Measurements from ENCODE around the gene GSE1.

Gene GSE1

DNA sequence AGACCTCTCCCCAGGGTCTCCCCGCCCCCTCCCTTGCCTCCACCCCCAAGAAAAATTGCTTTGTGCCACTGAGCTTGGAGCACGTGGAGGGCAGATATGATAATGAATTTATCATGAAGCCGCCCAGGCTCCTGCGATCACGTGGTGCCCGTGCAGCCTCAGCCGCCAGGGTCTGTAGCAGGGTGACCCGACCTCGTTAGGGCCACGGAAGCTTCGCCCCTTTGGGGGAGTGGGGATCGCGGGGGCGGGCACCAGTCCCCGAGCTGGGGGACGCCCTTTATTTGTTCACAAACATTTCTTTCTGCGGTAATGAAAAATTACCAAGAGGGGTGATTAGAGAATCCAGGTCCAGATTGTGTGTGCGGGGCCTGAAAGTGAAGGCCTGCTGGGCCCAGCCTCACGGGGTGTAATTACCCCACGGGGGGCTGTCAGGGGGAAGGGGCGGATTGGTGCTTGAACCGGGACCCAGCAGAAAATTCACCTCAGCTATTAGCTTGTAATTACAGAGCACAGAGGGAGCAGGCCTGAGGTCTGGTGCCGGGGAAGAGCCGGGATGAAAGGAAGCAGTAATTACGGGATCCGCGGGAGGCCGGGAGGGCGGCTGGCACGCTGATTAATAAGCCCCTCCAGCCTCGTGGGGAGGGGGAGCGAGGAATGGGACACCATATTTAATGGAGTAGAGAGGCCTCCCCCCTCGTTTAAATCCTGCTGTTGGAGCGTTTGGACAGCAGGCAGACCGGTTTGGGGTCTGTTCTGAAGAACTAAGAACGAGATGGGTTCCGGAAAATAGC lies 13.3 kb downstream of the GSE1 start:
- no peak for DNase-seq (ENCODE audit: low read depth)
- H3K4me3 ChIP-seq (ENCODE audit: low read depth, low read length) = no peak overlapping the region

DNA sequence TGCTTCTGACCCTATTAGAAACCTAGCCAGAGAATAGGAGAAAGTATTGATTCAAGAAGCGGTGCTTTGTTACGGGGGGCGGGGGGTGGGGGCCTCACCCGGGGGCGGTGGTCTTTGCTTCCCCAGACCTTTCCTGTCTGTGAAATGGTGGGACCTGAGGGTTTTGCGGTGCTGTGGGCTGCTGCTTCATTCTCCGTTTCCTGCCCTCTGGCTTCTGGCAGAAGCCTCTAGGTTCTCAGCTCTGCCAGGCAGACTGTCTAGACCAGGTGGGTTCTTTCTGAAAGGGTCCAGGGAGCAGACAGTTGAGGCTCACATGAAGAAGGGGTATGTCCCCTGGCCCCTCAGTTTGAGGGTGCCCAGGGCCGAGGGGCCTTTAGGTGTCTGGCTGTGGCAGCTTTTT lies 14.0 kb downstream of the GSE1 start:
- H3K4me3 ChIP-seq (ENCODE audit: low read depth, low read length) = no peak overlapping the region
- no peak for DNase-seq (ENCODE audit: low read depth)

DNA sequence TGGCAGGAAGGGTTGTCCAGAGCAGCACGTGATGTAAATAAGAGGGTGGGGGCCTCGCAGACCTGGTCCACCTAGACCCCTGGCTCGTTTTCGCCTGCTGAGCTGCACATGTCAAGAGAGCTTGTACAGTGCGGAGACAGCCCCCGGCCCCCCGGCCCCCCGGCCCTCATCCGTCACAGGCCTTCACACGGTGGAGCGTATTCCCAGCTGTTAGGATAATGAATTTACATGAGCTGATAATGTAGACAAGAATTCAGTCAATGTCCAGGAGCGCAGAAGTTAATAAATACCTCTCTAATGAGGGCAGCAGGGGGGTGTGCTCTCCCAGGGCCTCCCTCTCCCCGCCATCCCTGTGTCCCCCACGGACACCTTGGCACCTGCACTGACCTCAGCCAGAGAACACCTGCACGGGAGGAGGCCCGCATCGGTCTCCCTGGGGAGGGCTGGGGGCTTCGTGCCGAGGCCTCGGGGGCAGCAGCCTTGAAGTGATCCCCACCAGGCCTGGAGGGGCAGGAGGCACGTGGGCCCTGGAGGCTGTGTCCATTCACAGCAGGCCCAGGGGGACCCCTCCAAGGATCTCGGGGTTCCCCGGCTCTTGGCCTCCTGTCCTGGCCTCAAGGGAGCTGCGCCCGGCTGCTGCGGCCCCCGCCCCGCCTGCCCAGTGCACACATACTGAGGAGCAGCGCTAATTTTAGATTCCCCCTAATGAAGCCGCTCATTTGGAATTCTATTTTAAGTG lies 14.6 kb downstream of the GSE1 start:
- H3K4me3 ChIP-seq (ENCODE audit: low read depth, low read length) = no peak overlapping the region
- DNase-seq (ENCODE audit: low read depth) = no peak

DNA sequence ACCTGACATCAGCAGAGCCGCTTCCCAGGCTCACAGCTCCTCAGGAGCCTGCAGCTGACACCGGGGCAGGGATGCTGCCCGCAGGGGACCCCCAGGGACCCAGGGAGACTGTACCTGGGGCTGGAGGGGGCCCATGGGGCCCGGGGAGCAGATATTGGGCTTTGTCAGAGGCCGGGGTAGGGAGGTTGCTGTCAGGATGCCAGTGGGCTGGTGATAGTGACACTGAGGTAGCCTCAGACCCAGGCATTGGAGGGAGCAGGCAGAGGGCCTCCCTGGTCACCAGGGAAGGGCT lies 15.1 kb downstream of the GSE1 start:
- H3K4me3 ChIP-seq (ENCODE audit: low read depth, low read length) = no peak overlapping the region

DNA sequence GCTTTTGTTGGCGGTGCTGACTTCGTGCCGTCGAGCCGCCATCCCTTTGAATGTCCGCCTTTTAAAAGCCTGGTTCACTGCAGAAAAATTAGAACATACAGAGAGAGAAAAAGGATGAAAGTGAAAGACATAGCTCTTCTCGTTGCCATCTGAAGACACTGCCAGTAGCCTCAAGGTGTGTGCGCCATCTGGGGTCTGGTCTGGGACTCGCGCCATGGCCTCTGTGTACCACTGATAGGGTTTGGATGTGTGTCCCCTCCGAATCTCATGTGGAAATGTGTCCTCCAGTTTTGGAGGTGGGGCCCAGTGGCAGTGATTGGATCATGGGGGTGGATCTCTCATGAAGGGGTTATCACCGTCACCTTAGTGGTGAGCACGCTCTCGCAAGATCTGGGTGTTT lies 15.5 kb downstream of the GSE1 start:
- H3K4me3 ChIP-seq (ENCODE audit: low read depth, low read length) = no peak overlapping the region
- no peak for DNase-seq (ENCODE audit: low read depth)

More for the DNA sequence above, 15.1 kb downstream of the GSE1 start:
- no peak for DNase-seq (ENCODE audit: low read depth)

DNA sequence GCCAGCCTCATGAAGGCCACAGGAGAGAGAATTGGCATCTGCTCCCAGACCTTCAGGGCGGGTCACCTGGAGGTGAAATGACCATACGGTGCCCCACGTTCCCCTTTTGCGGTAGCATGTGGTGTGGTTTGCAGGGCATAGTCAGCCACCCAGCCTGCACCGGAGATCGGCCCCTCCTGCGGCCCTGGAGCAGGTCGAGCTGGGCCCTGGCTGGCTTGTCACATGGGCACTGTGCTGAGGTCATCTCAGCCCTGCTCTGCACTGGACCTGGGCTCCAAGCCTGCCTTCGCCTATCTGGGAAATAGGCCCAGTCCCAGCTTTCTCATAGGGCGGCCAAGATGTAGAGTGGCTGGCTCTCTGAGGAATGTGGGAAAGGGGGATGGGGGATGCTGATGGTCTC lies 16.2 kb downstream of the GSE1 start:
- DNase-seq (ENCODE audit: low read depth) = no peak
- H3K4me3 ChIP-seq (ENCODE audit: low read depth, low read length) = no peak overlapping the region

DNA sequence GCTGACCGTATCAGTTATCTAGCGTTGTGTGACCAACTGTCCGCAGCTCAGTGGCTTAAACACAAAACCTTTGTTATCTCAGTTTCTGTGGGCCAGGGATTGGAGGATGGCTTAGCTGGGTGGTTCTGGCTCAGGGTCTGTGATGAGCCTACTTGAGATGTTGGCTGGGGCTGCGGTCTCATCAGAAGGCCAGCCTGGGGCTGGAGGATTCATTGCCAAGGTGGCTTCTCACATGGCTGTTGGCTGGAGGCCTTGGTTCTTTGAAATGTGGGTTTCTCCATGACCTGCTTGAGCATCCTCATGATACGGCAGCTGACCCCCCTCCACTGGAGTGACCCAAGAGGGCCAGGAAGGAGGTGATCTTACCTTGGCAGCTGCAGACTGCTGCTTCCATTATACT lies 16.7 kb downstream of the GSE1 start:
- H3K4me3 ChIP-seq (ENCODE audit: low read depth, low read length) = no peak overlapping the region
- DNase-seq (ENCODE audit: low read depth) = no peak

DNA sequence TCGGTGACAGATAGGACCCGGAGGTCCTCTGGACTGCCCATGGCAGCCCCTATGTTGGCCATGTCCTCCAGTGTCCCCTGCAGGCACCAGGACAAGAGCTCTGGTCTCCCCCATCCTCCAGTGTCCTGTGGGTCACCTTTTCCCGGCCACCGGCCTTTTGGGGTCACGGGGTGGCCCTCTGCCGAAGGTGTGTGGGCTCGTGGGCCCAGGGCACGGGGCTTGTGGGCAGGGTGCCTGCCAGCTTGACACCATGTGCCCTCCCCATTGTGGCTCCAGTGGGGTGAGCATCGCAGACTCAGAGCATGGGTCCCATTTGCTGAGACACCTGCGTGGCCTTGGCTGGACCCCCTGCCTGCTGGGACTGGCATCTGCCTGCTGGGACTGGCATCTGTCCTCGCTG lies 18.1 kb downstream of the GSE1 start:
- no peak overlapping the region for H3K4me3 ChIP-seq (ENCODE audit: low read depth, low read length)
- no peak for DNase-seq (ENCODE audit: low read depth)

DNA sequence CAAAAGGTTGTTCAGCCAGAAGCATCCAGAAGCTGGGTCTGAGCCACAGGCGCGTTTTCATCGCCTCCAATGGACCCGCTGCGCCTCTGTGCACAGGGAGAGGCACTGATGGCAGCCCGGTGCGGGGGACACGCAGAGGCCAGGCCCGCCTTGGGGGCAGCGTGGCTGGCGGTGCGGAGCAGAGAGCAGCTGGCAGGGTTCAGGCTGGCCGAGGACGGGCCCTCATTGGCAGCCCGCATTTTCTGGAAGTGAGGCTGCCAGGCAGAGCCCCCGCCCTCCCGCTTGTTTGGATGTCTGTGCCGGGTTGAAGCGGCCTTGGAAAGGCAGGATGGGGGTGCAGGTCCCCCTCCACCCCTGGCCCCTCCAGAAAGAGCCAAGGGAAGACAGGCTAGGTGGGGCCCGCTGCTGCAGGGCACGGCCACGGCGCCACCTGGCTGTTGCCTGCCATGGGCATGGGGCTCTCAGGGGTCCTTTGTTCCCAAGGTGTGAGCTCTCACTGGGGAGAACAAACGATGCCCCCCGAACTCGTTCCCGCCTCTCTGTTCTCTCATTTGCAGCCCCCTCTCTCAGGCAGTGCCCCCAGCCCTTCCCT lies 18.8 kb downstream of the GSE1 start:
- H3K4me3 ChIP-seq (ENCODE audit: low read depth, low read length) = no peak overlapping the region
- no peak for DNase-seq (ENCODE audit: low read depth)

DNA sequence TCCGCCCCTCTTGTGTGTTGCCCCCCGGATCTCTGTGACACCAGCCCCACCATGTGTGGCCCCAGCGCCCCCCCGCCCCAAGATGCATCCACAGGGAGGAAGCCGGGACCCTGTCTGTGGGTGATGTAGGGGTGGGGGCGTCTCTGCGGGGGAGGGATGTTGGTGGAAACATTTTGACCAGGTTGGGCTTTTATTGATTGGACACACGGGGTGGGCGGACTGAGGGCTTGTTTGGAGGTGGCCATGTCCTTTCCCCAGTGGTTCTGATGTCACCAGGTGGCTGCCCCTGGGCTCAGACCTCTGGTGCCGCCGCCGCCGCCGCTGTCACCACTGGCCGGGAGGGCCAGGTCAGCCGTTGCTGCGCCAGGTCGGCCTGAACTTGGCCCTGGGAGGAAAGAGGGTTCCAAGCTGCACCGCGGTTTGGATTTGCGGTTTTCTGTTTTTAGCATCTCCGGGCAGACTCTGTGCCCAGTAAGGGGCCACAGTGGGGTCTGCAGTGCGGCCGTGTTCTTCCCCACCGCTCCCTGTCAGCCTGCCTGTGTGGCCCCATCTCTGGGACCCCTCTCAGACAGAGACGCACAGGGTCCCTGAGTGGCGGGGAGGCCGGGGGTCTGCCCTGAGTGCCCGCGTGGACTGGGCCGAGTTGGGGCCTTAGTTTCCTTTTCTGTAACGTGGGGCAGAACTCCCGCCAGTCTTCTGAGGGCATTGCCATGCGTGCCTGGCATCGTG lies 19.8 kb downstream of the GSE1 start:
- H3K4me3 ChIP-seq (ENCODE audit: low read depth, low read length) = no peak overlapping the region
- DNase-seq (ENCODE audit: low read depth) = no peak

DNA sequence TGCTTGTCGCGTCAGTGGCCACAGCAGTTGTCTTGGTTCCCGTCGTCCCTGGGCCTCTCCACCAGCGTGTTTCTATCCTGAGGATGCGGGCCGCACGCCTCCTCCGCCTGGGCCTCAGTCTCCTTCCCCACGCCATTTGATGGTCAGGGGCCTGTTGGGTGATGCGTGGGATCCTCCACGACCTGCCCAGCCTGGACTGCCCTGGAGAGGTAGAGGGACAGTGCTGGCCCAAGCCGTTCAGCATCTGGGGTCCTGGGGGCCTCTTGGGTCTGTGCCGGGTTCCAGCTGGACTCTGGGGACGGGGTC lies 20.3 kb downstream of the GSE1 start:
- H3K4me3 ChIP-seq (ENCODE audit: low read depth, low read length) = no peak overlapping the region
- DNase-seq (ENCODE audit: low read depth) = no peak

DNA sequence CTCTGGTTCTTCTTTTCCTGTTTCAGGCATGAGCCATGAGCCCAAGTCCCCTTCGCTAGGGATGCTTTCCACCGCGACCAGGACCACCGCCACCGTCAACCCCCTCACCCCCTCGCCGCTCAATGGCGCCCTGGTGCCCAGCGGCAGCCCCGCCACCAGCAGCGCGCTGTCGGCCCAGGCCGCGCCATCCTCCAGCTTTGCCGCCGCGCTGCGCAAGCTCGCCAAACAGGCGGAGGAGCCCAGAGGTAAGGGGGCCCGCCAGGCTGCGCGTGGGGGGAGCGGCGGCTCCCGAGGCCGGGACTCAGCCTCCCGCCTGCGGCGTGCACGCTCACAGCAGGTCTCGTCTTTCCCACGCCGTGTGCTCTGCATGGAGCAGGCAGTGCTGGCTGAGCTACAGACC lies 20.8 kb downstream of the GSE1 start:
- no peak for DNase-seq (ENCODE audit: low read depth)
- H3K4me3 ChIP-seq (ENCODE audit: low read depth, low read length) = no peak overlapping the region

DNA sequence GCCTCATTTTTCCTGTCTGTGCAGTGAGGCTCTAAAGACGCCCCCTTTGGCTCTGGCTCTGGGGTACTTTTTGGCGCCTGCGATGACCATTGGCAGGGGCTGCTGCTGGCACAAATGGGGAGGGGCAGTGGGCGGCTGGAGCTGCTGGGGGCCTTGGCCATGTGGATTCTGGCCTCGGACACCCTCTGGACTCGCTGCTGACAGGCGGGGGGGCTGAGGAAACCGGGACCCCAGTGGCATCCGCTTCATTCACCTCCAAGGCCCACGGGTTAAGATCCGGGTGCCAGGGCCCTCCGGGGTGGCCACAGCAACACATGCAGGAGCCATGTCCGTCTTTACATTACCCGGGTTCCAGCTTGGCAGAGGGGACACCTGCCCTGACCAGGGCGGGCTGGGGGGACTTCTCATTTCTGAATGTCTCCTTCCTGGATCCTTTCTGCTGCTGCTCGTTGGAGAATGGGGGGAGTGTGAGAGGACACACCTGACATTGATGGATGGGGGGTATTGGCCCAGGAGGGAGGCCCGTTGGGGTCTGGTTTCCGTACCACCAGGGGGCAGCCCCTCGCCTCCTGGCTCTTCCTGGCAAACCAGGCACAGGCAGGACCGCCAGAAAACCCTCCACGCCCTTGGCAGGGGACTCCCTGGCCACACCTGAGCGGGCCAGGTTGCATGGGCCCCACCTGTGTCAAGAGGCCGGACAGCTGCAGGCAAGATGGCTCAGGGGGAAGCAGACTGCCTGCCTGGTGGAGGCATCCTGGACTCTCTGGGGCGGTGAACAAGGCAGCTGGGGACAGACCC lies 21.8 kb downstream of the GSE1 start:
- DNase-seq (ENCODE audit: low read depth) = no peak
- H3K4me3 ChIP-seq (ENCODE audit: low read depth, low read length) = no peak overlapping the region

DNA sequence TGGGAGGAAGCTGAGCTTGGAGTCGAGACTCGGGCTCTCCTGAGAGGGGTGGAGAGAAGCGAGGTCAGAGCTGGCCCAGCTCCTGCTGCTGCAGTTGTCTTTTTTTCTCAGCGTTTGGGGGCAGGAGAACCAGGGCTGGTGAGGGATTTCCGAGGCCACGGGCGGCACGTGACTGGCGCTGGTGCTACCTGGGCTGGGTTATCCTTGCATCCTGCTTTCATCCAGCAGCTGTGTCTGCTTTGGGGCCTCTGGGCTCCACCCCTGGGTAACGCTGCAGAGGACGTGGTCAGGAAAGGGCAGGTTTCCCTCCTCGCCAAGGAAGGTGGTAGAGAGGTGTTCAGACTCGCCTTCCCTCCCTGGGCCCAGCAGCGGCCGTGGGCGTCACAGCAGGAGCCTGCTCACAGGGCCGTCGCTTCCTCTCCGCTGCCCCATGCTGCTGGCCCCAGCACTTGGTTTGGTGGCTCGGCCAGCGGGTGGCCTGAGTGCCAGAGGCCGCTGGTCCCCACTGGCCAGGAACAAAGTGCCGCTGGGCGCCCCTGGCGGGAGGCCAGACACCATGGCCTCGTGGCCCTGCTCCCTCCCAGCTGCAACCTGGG lies 22.5 kb downstream of the GSE1 start:
- no peak overlapping the region for H3K4me3 ChIP-seq (ENCODE audit: low read depth, low read length)
- no peak for DNase-seq (ENCODE audit: low read depth)

DNA sequence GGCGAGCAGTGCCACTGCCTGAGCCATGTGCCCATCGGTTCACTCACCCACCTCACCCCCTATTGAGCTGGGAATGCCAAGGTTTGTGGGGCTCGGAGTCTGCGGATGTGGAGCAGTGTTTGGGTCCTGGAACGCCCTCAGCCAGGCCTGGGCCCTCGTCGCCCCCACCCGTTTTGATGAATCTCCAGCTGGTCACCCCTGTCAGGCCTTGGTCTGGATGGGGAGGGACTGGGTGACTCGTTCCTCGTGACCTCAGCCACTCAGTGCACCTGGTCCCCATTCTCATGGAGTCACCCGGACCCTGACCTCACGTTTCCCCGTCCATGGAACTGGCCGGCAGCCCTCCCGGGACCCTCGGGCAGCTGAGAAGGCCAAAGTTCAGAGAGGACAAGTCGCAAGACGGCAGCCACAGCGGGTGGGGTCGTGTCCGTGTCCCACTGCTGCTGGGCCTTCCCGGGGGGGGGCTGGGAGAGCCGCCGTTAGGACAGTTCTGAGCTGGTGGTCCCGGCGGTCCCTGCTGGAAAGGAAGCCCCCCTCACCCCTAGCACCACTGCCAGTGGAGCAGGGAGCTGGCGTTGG lies 23.2 kb downstream of the GSE1 start:
- no peak for DNase-seq (ENCODE audit: low read depth)
- no peak overlapping the region for H3K4me3 ChIP-seq (ENCODE audit: low read depth, low read length)

DNA sequence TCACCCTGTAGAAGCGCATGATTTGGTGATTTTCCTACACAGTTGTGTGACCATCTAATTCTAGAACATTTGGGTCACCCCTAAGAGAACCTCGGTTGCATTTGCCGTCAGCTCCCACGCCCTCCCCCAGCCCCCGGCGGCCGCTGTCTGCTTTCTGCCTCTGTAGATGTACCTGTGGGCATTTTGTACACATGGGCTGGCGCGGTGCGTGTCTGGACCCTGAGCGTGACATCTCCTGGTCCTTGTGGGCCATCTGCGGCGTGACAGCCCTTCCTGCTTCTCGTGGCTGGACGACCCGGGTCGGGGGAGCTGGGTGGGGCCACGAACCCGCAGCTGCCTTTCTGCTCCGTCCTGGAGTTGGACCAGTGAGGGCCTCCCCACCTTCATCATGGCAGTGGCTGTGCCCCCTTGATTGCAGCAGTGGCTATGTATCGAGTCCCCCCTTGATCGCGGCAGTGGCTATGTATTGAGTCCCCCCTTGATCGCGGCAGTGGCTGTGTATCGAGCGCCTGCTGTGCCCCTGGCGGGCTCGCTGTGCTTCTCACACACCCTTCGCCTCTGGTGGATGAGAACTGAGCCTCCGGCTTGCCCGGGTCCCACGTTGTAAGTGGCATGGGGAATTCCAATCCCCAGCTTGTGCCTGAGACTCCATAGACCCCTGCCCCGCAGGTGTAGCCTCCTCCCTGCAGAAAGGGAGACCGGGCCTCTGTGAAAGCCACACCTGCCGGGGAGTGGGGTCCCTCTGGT lies 24.1 kb downstream of the GSE1 start:
- DNase-seq (ENCODE audit: low read depth) = no peak
- no peak overlapping the region for H3K4me3 ChIP-seq (ENCODE audit: low read depth, low read length)

DNA sequence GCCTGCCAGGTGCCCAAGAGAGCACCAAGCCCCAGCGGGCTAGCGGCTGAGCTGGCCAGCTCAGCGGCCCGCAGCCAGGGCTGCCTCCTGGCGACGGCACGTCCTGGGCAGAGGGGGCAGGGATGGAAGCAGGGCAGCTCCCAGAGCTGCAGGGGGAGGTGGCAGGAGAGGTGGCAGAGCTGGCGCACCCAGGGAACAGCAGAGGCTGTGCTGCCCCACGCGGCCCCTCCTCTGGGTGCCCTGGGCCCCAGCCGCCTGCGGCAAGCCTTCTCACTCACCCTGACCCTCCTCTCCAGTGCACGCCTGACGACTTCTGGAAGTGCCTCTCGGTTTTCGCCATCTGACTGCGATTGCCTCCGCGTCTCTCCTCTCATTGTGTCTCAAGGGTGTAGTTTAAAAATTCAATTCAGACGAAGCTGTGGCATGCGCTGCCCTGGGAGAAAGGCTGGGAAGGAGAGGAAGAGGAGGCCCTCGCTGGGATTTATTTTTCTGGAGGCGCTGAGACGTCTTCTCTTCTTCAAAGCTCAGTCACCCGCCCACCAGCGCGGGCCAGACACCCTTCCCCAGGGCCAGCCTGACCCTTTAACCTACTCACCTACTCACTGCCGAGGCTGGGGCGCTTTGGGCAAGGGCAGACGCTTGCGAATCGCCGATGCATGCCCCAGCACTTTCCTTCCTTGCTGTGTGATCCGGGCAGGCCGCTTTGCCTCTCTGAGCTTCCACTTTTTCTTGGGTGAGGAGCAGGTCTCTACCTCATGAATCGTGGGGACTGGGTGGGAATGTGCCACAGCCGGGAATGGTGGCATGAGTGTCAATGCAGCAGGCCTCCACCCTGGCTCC lies 24.9 kb downstream of the GSE1 start:
- no peak for DNase-seq (ENCODE audit: low read depth)
- H3K4me3 ChIP-seq (ENCODE audit: low read depth, low read length) = no peak overlapping the region
